GM21528 (cell line): Measurements from ENCODE around the gene CBR4.
A peak's percentile ranks its signal among the peaks of the same experiment; 100 is the strongest.

Experiments used
- ATAC-seq: cut with Tn5 transposase; IDR thresholded peaks from one replicate; pipeline ENCODE4 v1.9.1; 2021; ENCODE audit warnings: mild to moderate bottlenecking, moderate library complexity; ENCODE audit not compliant: unreplicated experiment, low FRiP score

The CBR4 gene

GRCh38 chr4:169010125-169011023 lies at the start of gene CBR4:
Gene CBR4, minus strand, starts transcription at chr4:169010255. Its CDS starts 166 bp downstream, at chr4:169010089.
- peak; percentile 98 for ATAC-seq

- no peak for ATAC-seq
Measured at GRCh38 chr4:169059306-169060211, 49.5 kb upstream of the CBR4 start.

DNA sequence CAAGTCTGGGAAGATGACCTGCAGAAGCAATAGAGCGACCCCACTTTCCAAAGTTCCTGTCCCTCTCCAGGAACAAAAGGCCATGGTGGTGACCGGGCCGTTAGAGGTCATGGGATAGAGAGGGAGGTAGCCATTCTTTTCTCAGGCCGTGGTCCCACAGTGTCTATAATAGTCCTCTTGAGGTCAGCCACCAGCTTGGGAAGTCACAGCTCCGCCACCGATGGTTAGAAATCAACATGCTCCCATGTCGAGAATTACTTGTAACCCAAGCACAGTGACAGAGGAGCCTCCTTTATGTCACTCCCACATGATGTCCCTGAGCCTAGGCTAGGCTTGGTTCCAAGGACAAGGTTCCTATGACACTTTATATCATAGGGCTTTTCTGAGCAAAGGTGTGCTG lies 48.3 kb upstream of the CBR4 start:
- no peak for ATAC-seq

DNA sequence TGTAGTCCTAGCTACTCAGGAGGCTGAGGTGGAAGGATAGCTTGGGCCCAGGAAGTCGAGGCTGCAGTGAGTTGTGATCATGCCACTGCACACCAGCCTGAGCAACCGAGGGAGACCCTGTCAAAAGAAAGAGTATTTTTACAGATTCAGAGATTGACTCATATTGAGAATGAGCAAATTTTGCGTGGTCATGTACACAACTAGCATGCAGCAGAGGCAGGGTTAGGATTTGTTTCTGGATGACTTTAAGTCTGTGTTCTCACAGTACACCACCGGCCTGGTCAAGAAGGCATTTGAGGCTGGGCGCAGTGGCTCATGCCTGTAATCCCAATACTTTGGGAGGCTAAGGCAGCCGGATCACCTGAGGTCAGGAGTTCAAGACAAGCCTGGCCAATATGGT lies 44.8 kb upstream of the CBR4 start:
- no peak for ATAC-seq

DNA sequence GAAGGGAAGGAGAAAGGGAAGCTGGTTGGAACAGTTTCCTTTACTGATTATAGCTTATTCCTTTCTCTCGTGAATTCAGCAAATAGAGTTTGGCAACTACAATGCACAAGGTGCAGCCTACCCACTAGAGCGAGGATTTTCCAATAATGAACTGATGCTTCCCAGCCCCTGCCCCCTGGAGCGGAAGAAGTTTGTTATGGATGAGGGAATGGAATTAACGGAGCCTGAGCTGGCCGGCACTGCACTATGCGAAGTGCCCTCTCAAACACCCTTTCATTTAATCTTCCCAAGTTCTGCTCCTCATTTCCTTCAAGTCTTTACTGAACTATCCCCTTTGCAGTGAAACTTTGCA lies 42.5 kb upstream of the CBR4 start:
- no peak for ATAC-seq

DNA sequence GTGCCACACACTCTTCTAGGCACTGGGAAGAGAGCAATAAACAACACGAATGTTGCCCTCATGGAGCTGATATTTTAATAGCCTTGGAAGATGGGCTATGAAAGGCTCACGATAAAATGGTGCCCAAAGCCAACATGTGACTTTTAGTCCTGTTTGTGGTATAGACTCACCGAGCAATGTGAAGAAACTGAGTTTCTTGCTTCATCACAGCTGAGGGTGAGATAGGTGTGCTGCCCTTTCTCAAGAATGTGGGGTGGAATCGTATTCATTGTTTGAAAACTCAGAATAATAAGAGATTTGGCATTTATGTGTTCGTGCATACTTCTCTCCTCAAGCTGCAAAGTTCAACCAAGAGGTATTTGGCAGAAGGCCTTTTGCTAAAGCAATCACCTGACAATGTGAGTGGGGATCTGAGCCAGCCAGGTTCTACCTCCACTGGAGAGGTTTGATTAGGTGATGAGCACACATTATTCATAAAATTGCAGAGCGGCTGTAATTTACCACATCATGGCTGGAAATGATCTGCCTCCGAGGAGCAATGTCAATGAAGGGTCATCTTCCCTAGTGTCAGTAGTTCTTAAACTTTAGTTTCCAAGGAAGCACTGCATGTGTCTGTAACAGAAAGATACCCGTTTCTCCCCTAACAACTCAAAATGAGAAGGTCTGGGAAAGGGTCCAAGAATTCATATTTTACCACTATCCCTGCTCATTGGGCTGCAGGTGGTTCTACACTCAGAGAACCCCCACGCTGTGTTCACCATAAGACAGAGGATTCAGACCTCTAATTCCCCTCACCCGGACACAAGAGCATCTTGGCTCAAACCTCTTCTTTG lies 41.9 kb upstream of the CBR4 start:
- no peak for ATAC-seq

DNA sequence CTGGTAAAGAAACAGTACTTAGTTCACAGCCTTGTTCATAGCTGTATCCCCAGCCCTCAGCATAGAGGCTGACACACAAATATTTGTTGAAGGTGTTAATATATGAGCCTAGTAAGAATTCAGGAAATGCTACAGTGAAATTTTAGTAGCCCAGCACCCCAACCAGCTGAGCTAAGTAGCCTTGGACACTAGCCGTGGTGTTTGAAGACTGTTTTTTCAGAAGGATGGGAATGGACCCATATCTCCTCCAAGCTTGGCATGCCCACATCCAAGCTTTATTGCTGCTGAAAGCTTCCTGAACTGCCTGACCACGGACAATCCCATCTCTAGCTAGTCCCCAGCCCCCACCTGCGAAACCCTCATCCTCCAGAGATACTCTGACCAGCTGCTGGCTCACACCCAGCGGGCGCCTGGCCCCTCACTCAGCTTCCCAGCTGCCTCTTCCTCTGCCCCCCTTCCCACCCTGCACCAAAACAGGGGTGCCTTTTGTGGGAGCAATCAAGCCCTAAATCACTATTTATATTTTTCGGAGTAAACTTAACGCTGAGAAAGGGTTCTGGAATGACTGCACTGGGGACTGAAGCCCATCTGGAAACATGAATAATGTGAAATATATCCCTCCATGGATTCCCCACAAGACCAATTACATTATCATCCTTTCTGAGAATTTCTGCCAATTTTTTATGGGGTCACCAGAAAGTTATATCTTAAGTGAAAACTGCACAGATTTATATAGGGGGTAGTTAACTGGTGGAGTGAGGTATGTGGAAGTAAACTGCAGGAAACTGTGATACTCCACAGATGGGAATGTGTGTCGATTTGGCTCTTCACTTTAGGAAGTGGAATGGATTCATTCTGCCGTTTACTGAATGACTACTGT lies 41.1 kb upstream of the CBR4 start:
- no peak for ATAC-seq

GRCh38 chr4:169050284-169050683 lies 40.2 kb upstream of the CBR4 start:
- ATAC-seq: no peak

DNA sequence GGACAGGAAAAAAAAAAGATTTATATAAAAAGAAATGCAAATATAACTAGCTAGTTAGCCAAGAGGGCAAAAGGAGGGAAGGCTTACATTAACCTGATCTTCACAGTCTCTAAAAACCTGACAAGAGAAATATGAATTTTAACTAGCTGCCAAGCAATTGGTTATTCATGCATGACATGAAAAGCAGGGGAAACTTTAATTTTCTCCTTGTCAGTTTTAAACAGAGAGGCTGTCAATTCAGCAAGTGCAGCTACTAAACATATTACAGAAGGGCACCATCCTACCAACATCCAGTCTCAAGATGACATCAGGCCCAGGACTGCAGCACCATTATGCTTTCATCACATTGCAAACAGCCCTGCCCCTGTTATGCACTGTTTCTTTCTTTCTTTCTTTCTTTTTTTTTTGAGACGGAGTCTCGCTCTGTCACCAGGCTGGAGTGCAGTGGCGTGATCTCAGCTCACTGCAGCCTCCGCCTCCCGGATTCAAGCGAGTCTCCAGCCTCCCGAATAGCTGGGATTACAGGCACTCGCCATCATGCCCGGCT lies 38.9 kb upstream of the CBR4 start:
- ATAC-seq: no peak

DNA sequence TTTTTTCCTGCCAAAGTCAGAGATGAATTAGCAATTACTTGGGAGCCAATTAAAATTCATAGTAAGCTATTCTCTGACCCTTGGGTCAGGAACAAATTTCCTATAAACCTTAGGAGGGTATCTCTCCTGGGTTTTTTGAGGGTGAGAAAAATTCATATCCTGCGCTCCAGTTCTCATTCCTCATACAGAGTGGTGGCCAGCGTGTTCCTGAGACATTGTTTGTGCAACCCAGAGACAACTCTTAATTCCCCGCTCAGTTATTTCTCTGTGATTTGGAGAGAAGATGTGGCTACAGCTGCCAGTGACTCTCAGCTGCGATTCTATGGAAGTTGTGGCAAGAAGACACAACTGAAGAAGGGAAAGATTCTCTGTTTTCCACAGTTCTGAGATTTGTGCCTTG lies 37.9 kb upstream of the CBR4 start:
- no peak for ATAC-seq

DNA sequence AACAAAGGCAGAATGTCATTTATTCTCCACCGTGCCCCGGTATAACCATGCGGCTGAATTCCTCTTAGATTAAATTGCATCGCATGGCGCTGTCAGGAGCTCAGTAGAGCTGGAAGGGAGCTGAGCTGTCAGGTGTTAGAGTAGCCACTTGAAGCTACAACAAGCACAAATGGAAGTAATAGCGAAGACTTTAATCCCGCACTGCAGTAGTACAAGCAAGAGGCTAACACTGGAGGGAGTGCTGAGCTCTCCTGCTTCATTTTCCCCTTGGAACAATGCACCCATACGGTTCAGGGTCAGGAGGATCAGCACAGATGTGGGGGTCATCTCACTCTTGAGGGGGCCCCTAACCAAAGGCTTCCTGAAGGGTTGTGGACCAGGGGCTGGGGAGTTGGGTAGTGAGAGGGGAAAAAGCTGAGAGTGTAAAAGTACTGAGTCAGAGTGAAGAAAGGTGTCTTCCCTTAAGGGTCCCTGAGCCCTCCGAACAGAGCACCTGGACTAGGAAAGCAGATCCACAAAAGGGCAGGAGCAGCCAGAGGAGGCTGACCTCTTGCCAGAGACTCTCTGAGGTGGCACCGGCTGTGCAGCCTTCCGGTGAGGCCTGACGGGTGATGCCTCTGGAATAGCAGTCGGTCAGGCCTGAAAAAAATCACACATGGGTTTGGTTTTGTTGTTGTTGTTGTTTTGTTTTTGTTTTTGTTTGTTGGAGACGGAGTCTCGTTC lies 36.0 kb upstream of the CBR4 start:
- ATAC-seq: no peak

- ATAC-seq: no peak
Measured at GRCh38 chr4:169044714-169045447, 34.8 kb upstream of the CBR4 start.

- no peak for ATAC-seq
Measured at GRCh38 chr4:169042608-169043007, 32.6 kb upstream of the CBR4 start.

DNA sequence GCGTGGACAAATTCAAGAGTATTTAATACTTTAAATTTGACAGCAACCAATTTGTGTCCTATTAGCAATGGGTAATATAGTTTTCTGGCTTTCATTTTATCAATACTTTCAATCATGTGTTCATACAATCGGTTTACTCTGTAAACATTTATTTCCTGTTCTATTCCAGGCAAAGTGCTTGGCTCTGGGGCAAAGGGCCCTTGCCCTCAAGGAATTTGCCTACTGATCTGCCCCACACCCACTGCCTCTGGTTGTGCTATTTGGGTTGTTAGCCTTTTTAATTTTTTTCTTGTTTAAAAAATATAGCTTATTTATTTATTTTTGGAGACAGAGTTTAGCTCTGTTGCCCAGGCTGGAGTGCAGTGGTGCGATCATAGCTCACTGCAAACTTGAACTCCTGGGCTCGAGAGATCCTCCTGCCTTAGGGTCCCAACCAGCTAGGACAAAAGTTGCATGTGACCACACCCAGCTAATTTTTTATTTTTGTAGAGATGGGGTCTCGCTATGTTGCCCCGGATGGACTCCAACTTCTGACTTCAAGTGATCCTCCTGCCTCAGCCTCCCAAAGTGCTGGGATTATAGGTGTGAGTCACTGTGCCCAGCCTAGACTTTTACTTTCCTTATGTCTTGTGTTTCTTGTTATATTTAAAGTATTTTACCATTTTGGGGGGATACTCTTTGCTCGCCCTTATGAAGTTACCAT lies 30.7 kb upstream of the CBR4 start:
- ATAC-seq: no peak

DNA sequence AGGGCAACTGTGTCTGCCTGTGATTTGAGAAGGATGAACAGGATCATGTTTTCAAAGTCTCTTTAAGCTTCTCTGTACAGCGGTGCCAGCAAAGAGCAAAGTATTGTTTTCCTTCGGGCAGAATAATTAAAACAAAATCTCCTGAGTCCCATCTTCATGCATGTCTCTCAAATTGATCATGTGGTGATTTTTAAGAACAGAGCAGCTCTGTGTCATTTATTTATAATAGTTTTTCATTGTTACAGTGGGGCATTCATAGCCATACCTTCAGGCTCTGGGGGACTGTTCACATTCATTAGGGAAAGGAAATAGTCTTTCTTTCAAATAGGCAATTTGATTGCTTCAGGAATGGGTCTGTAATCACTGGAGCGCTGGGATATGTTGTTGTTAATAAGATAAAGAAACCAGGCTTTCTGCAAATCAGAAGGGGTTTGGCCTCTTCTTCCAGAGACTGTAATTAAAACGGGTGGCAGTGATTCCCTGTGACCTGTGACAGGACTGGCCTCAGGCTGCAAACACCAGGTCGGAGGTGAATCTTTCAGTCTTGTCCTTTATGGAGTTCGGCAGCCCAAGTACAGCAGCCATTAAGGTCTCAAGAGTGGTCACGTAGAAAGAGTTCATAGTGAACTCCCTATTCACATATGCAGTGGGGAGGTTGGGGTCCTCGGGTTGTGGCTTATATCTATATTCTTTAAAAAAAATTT lies 29.3 kb upstream of the CBR4 start:
- ATAC-seq: no peak

DNA sequence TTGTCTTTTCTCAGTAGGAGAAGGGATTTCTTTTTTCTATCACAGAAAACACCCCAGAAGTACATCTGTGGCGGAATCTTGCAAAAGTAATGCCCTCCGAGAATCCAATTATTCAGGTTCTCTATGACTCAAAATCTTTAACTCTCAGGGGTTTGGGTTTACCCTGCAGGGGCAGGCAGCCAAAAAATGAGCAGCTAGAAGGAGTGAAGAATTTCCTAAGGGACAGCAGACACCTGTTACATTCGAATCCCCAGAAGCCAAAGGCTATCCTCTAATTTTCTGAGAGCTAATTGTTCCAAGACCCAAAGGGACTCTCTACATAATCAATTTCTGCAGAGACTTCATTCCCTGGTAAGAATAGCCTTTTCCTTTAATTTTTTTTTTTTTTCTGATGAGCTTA lies 27.5 kb upstream of the CBR4 start:
- ATAC-seq: no peak
